ENCODE data around the gene DPH1. TPM values are rescaled to one million over a fixed set of nuclear protein-coding genes. Genes with fewer than 3 reads are reported as not detected.

DPH1 gene
- total and polyA plus RNA-seq, 8 donors, result 21.8 to 74.4 (median 32.2) TPM

- peaks cover 0 to 21% (median 0%) of the 10 kb centered on the region in 3 donors for H3K36me3 ChIP-seq
- H3K4me1 ChIP-seq, result no peaks in the 10 kb centered on the region
- no peaks in the 10 kb centered on the region for H3K9me3 ChIP-seq
- 86 to 88% methylated on average over 17 of the region's 17 CpGs for WGBS, 2 donors
- no peak for FAIRE-seq
- no peak for ATAC-seq
- no peak for TF ChIP-seq CTCF (IDR thresholded peaks at IDR 0.05)
- H3K4me3 ChIP-seq, result no peak overlapping the region
- H3K27ac ChIP-seq, result no peak overlapping the region
- H3K27me3 ChIP-seq, result peaks cover 0 to 3% (median 0%) of the 10 kb centered on the region in 4 donors
- intact Hi-C loops (cut with DNase I), result loop anchor here in 1 of 3 donors (10.0 kb wide), 1 partner anchor 173 kb away; no protein-coding TSS in a partner anchor
- DNase-seq, result no peak
Observed at GRCh38 chr17:2061441-2061958, 31.5 kb downstream of the DPH1 start.

GRCh38 chr17:2062571-2063183, 32.7 kb downstream of the DPH1 start:
- intact Hi-C loops (cut with DNase I), result loop anchor here in 1 of 3 donors (10.0 kb wide), 1 partner anchor 172 kb away; no protein-coding TSS in a partner anchor
- H3K9me3 ChIP-seq, result no peaks in the 10 kb centered on the region
- no peak for ATAC-seq
- DNase-seq, result no peak
- no peak overlapping the region for H3K4me3 ChIP-seq
- H3K27ac ChIP-seq, result no peak overlapping the region
- WGBS, 2 donors, result 80 to 83% methylated on average over 11 of the region's 11 CpGs
- no peak for FAIRE-seq
- H3K27me3 ChIP-seq, result peaks cover 0 to 3% (median 0%) of the 10 kb centered on the region in 4 donors
- peaks cover 0 to 21% (median 0%) of the 10 kb centered on the region in 3 donors for H3K36me3 ChIP-seq
- H3K4me1 ChIP-seq, result no peaks in the 10 kb centered on the region
- no peak for TF ChIP-seq CTCF (IDR thresholded peaks at IDR 0.05)

- H3K27me3 ChIP-seq, result no peaks in the 10 kb centered on the region
- H3K4me3 ChIP-seq, result no peak overlapping the region
- H3K27ac ChIP-seq, result no peak overlapping the region
- H3K4me1 ChIP-seq, result no peaks in the 10 kb centered on the region
- H3K9me3 ChIP-seq, result no peaks in the 10 kb centered on the region
- WGBS, 2 donors, result 84% methylated on average over 16 of the region's 16 CpGs
- intact Hi-C loops (cut with DNase I), result loop anchor here in 1 of 3 donors (10.0 kb wide), 1 partner anchor 171 kb away; no protein-coding TSS in a partner anchor
- DNase-seq (no peak), FAIRE-seq (no peak), ATAC-seq (no peak)
- no peak for TF ChIP-seq CTCF (IDR thresholded peaks at IDR 0.05)
- peaks cover 0 to 21% (median 0%) of the 10 kb centered on the region in 3 donors for H3K36me3 ChIP-seq
Observed at GRCh38 chr17:2063261-2064146, 33.6 kb downstream of the DPH1 start.

GRCh38 chr17:2064147-2064489, 34.2 kb downstream of the DPH1 start:
- Histone ChIP-seq H3K9me3 (no peaks in the 10 kb centered on the region), H3K4me1 (no peaks in the 10 kb centered on the region), H3K27ac (no peak overlapping the region), H3K27me3 (no peaks in the 10 kb centered on the region), H3K36me3 (peaks cover 0 to 21% (median 0%) of the 10 kb centered on the region in 3 donors), H3K4me3 (no peak overlapping the region)
- intact Hi-C loops (cut with DNase I), result loop anchor here in 1 of 3 donors (10.0 kb wide), 1 partner anchor 171 kb away; no protein-coding TSS in a partner anchor
- no peak for ATAC-seq
- no peak for DNase-seq
- no peak for FAIRE-seq
- 67 to 73% methylated on average over 5 of the region's 5 CpGs for WGBS, 2 donors
- no peak for TF ChIP-seq CTCF (IDR thresholded peaks at IDR 0.05)

Data from pancreas (tissue), 10 donors.